HG03064 (cell line): ENCODE data around the gene PDZD2.
"Not testable (repeated sequence)": the region's sequence is repeated elsewhere in the genome, so short reads cannot be mapped to it uniquely, and the experiment has no call there.

Source experiments
- ATAC-seq: cut with Tn5 transposase; IDR thresholded peaks from one replicate; pipeline ENCODE4 v1.9.1; 2021; ENCODE audit warnings: low read depth; ENCODE audit not compliant: unreplicated experiment

The PDZD2 gene

DNA sequence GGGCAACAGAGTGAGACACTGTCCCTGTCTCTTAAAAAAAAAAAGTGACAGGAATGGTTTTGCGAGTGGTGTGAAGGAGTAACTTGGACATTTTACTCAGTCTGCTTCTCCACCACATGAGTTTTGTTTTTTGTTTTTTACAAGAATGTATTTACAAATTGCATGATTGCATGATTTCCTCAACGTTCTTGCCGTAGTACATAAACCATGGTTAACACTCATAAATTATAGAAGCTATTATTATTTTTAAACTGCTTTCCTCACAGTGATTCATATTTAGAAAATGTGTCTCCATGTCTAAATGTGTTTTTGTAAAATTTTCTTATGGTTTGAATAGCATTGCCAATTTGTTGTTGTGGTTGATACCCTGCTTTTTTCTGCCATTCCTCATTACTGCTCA, 315.2 kb downstream of the PDZD2 start:
- no peak for ATAC-seq

DNA sequence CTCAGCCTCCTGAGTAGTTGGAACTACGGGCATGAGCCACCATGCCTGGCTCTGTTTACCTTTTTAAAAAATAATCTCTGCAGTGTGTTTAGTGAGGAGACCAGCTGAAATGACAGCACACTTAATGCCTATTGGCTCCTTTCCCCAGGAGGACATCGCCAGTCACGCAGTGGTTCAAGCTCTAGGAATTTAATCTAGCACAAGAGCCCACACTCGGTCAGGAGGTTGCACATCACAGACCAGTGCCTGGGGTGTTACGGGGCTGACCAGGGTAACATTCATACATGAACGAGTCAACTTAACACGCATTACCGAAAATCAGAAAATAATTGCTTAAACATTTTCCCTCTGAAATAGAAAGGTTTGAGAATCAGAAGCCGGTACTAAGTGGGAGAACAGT, 318.2 kb downstream of the PDZD2 start:
- no peak for ATAC-seq

DNA sequence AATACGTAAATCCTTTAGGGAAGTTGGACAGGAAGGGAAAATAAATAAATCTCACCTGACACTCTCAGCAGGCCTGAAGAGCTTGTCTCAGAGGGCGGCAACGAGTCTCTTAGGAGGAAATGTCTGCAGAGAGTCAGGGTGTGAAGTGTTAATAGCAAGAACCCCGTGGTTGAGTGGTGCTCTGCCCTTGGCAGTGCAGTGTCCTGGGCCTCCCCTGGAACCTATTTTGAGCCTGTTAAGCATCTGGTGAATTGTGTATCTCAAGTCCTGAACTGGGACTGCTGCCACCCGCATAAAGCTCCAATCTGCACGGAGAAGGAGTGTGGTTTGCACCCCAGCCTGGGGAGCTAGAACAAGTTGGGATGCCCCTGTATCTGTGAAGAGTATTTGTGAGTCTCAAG, 323.4 kb downstream of the PDZD2 start:
- ATAC-seq, result no peak

DNA sequence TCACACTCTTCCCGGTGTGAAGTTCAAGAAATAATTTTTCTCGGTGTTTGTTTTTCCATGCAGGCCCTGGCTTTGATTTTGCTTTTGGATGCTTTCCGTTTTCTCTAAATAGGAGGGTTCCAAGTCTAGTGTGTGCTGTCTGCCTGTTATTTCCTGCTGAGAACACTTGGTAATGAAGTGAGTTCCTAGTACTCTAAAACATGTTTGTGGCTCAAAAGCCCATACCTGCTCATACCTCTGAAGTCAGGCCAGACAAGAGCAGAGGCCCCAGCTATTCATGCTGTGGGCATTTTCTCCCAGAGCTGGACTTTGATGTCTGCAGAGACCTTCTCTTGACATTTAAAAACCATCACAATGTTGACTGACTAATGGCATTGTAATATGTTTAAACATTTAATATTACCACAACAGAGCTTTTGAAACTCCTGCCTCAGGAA, 324.0 kb downstream of the PDZD2 start:
- no peak for ATAC-seq

DNA sequence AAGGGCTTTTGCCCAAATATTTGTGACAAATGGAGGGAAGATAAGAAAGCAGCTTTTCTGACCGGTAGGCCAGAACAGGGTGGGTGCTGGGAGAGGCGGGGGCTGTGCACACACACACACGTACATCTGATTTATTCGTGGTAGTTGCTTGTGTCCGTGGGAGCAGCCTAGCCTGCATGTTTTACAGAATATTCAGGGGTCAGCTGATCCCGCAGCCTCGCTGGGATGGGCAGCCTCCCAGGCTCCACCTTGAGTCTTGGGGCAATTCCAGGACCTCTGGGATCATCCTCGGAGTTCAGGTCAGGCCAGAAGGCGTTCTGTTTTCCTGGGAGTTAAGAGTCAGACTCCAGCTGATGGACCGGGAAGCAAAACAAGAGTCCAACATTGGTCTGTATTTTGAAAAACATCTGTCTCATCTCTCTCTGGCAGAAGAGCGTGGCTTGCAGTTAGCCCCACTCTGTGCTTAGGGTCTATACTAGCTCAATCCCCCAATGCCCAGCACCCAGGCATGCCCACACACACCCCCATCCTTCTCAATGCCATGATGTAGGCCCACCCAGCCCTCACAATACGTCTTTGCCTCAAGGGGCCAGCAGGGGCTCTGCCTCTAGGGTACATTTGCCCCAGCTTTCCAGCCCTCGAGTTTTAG, 324.6 kb downstream of the PDZD2 start:
- no peak for ATAC-seq

DNA sequence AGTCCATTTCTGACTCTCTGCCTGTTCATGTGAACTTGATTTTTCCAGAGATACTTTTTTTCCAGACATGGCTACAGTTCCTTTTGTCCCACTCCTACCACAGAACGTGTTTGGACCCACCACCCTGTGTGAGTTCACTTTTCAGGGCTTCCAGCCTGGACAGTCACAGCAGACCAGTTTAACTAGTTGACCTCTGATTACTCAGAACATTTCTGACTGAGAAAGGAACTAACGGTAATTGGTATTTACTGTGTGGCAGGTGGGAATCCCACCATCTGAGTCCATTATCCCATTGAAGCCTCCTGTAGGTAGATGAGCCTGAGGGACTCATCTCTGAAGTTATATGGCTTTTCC, 325.1 kb downstream of the PDZD2 start:
- no peak for ATAC-seq

DNA sequence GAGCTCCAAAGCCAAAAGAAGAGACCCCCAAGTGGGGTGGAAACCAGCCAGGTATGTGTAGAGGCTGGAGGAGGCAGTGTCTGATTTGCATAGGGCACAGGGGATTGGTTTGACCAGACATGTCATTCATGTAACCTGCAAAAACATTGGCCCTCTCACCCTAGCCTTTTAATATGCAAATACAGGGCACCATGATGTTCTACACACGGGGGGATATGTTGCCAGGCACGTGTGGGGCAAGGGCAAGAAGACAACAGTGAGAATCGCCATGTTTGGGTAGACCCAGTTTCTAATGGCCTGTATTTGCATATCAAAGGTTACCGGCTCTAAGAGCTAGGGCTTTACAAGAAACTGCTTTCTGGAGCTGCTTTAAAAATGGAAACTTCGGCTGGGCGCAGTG, 326.3 kb downstream of the PDZD2 start:
- ATAC-seq, result no peak

DNA sequence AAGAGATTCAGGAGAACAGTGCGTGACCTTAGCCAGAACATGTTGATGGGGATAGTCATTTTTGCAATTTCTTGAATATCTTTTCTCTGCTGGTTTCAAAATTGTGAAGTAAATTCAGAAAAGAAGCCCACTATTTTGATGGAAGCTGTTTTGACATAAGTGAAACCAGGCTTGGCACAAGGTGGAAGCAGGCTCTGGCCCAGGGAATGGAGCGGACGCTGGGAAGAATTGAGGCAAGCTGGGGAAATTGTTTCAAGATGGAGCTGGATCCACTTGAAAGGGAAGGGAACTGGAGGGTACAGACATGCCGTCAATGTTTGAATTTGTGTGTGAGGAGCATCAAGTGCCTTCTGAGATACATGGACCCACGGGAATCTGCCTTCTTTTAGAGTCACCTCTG, 328.0 kb downstream of the PDZD2 start:
- ATAC-seq, result no peak

DNA sequence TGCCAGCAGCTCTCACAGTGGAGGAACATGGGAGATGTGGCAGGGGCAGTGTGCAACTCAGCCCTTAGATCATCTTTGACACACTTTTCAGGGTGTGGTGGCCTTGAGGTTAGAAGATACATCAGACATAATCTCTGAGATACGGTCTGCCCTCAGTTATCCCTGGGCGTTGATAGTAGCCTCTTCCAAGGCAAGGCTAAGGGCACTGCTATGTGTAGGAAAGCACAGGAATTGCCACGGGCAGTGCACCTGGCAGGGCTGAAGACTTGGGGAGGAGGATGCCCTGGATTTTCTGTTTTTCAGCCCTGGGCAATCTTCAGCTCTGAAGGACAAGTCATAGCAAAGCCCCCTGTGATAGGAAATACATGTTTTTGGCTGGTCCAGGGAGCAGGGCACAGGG, 328.5 kb downstream of the PDZD2 start:
- ATAC-seq, result no peak

DNA sequence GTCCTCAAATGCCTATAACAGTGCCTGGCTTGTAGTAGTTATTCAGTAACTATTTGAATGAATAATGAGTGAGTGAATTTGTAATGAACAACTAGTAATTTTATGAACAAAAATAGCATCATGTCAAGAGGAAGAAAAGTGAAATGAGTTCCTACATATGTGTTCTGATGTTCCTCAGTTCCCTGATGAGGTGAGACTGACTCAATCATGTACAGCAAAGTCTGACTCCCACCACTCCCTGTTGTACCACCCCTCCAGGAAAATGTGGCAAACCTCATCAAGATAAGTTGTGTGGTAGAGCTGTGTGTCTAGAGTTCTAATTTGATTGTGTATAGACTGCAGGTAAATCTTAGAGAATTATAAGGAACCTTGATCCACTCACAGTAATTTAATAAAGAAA, 333.6 kb downstream of the PDZD2 start:
- no peak for ATAC-seq

DNA sequence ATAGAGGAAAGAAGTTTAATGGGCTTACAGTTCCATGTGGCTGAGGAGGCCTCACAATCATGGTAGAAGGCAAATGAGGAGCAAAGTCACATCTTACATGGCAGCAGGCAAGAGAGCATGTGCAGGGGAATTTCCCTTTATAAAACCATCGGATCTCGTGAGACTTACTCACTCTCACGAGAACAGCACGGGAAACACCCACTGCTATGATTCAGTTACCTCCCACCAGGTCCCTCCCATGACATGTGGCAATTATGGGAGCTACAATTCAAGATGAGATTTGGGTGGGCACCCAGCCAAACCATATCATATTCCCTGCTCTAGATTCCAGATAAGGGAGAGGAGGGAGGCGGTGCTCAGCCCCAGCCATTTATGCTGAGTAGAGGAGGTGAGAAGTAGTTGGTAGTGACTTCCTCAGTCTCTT, 336.3 kb downstream of the PDZD2 start:
- ATAC-seq, result not testable (repeated sequence)

DNA sequence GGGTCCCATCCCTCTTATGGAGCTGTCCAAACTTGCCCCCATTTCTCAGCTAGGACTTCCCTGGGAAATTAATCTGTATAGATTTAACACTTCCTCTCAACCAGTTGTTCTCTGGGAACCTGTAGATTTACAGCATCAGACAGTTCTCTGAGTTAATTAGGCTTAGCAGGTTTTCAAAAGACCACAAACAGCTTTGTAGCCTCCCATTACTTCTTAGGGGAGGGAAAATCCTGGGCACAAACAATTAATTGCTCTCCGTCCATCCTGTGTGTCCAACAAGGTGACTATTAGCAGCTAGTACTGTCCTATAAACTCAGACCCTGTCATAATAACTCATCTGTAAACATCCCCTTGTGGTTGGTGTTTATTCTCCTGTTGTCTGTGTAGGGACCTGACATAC, 337.2 kb downstream of the PDZD2 start:
- no peak for ATAC-seq

DNA sequence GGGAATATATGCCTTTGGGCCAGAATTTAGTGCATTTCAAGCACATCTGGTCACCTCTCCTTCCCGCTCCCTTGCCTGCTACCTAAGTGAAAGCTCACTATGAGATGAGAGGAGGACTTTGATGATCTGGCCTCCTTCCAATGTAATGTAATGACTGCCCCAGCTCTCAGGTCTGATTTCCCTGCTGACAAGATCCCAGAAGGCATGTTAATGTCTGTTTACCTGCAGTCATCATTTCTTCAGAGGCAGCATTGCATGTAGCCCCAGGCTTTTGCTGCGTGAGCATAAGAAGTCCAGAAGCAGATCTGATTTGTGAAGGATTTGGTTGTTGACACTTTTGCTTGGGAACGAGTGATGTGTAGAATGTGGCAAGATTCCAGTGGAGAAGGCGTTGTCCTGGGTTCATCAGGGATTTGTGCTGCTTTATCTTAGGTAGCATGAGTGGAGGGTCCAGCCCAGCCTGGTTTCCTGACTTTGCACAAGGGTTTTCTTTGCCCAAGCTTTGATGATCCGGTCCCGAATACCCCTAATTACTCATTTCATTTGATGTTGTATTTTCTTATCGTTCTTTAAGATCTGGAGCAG, 342.5 kb downstream of the PDZD2 start:
- no peak for ATAC-seq

DNA sequence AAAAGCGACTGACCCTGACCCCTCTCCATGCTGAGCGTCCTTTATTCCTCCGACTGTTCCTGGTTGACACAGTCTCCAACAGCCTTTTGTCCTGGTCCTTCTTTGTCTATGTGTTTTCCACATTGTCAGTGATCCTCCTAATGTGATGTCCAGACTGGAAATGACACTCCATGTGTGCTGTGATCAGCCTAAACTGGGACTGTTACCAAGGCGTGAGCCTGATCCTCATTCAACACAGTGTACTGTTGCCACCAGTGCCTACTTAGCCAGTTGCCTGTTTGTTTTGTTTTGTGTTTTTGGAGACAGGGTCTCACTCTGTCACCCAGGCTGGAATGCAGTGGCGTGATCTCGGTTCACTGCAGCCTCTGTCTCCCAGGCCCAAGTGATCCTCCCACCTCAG, 343.1 kb downstream of the PDZD2 start:
- no peak for ATAC-seq

DNA sequence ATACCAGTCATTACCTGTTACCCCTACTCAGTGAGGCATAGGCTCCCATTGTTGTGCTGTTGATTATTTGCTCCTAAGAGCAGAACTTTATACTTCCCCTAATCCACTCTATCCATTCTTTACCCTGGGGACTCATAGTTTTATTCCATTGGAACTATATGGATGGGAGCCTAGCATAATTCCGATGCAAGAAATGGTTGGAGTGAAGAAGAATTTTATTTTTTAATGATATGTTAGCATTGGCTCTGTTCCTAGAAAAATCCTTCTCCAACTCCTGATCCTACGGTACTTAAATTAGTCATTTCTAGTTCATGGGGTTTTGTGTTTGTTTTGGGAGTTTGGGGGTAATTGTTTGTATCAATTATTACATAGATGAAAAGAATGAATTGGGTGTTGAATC, 343.7 kb downstream of the PDZD2 start:
- no peak for ATAC-seq

DNA sequence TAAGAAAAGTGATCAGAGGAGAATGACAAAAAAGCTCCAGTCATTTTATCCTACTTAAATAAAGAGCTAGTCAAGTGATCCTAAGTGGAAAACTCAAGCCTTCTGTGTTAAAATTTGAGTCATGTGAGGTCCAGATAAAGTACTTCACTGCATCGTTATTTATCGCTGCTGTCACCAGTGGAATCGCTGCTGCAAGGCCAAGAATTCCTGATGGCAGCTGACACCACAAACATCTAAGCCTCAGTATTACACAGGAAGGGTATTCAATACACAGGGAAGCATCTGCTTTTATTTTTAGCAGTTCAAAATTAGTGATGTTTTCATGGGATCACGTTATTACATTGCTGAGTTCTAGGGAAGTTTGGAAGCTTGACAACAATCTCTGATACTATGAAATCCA, 344.9 kb downstream of the PDZD2 start:
- ATAC-seq, result no peak

DNA sequence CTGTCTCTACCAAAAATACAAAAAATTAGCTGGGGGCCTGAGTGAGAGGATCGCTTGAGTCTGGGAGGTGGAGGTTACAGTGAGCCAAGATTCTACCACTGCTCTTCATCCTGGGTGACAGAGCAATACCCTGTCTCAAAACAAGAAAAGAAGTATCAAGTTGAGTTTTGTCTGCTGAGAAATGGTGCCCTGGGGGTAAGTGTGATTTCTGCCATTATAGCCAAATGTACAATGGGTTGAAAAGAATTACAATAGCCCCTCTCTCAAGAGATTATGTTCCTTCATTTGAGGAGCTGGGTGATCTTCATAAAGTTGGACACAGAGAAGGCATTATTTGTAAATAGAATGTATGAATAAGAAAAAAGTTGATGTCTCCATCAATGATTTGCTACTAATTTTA, 345.8 kb downstream of the PDZD2 start:
- ATAC-seq, result no peak

DNA sequence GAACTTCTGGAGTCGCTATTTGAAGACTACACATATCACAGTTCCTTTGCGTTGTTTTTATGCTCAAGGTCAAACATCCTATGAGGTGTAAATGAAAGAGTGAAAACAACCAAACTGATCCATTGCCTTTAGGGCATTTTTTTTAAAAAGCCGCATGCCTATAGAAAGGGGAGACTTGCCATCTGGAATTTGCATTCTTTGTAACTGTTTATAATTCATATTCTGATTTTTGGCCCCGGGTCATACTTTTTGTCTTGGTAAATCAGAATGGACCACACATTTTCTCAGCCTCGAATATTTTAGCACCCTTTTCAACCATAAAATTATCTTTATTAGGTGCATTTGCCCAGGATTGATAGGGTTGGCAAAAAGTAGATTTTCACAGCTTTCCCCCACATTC, 347.2 kb downstream of the PDZD2 start:
- no peak for ATAC-seq

DNA sequence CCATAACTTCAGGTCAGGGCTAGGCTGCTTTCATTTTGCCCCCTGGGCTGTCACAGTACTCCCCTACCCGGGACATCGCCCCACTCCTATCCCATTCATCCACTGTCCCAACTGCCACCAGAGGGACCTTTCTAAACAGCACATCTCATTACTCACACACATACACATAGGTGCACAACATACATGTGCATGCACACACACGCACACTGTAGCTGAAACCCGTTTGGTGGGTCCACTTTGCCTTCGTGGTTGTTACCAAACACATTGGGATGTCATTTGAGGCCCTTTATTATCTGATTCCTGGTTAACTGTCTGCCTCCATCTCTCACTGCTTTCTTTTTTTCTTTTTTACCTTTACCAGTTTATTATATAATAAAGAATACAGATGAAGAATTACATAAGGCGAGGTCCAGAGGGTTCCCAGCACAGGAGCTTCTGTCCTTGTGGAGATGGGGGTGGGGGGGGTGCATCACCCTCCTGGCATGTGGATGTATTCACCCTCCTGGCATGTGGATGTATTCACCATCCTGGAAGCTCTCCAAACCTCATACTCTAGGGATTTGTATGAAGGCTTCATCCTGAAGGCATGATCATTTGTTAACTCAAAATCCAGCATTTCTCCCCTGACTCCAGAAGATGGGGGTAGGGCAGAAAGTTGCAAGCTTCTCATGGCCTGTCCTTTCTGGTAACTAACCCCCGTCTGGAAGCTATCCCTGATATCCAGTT, 349.2 kb downstream of the PDZD2 start:
- no peak for ATAC-seq

DNA sequence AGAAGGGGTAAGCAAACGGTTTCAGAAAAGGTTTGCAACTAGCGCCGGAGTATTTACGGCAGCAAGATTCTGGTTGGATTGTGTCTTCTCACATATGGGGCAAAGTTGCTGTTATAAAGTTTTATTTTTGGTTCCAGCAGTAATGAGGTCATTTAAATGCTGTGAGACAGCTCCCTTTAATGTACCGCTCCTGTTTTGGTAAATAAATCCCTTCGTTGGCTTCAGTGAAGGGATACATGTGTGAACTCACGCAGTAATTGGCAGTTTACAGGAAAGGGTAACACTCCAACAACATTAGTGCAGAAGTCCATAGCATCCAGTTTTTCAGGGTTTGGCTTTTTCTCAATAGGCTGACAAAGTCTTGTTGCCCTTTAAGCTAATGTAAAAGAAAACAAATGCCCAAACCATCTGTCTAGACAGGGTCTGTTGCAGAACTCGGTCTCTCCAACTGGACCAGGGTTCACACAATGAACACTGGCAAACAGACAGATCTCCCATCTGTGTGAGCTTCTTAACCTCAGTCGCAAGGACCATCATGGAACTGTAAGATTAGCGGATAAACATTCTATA, 351.2 kb downstream of the PDZD2 start:
- ATAC-seq, result no peak

DNA sequence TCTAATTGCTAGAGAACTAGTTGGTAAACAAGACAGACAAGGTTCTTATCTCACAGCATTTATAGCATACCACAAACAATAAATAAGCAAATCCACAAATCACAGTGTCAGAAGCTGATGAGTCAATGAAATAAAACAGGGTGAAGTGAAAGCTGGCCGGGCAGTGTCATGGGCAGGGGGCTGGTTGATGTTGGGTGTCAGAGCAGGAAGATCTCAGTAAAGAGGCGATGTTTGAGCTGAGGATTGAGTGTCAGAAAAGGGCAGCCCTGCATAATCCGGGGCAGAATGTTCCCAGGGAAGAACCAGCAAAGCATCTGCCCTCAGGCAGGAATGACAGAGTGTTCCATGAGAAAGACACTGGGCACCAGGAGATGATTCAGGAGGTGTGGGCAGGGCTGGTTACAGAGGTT, 351.8 kb downstream of the PDZD2 start:
- ATAC-seq, result no peak

DNA sequence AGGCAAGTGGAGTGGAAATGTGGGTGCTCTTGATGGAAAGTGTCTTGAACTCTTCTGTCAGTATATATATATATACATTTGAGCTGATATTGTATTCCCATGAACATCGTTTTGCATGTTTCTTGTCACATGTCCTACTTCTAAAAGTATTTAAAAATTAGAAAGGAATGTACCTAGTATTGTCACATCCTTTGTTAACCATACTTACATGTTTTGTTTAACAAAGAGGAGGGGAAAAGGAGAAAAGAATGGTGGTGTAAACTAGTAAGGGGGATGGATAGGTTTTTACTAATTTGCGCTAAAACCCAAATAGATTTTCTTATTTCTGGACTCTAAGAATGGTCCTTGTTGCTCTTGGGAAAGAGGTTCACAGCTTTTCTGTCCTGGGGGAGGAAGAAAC, 353.4 kb downstream of the PDZD2 start:
- ATAC-seq, result no peak
